ENCODE results near the gene GSG1L.

DNA sequence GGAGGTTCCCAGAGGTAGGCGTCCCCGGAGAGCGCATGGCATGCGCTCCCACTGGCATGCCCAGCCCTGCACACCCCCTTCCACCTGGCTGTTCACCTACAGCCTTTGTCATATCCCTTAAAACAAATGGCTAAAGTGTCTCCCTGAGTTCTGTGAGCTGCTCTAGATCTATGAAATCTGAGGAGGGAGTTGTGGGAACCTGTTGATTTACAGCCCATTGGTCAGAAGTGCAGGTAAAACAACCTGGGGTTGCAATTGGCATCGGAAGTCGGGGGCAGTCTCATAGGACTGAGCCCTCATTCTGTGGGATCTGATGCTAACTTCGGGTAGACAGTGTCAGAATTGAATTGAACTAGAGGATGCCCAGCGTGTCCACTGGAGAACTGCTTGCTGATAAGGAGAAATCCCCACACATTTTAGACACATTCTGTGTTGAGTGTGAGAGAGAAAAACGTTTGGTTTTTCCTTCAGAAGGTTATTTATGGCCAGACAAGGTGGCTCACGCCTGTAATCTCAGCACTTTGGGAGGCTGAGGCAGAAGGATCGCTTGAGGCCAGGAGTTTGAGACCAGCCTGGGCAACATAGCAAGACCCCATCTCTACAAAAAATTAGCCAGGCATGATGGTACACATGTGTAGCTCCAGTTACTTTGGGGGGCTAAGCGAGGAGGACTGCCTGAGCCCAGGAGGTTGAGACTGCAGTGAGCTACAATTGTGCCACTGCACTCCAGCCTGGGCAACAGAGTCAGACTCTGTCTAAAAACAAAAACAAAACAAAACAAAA, 22.1 kb upstream of the GSG1L start:
- TF ChIP-seq POLR2A (IDR thresholded peaks at IDR 0.05; ENCODE audit: low read length) (no peak), GATA1 (IDR thresholded peaks at IDR 0.05; ENCODE audit: low read depth, low read length) (no peak)

All from erythroblast (primary cell).